Liver (tissue), 9 donors: ENCODE measurements around the gene CIB4. TPM values are rescaled to one million over a fixed set of nuclear protein-coding genes. Genes with fewer than 3 reads are reported as not detected.

ENCODE experiments used
- DNase-seq: peaks from one replicate; pipeline ENCODE4 v3.0.0-alpha.2; 2017; ENCODE audit warnings: low spot score
- H3K27ac ChIP-seq, 2 donors: one replicate each; pipeline ENCODE4 v1.7.0; 2013; ENCODE audit warnings: inconsistent platforms in 2 of 2, low read length in 2 of 2, control low read depth in 1 of 2, low read depth in 1 of 2, mild to moderate bottlenecking in 1 of 2
- H3K27me3 ChIP-seq, 4 donors: one replicate each; pipeline versions ENCODE4 v1.6.1 to v1.7.0; 2013; ENCODE audit warnings: low read length in 3 of 4, inconsistent platforms in 1 of 4, mild to moderate bottlenecking in 1 of 4, moderate library complexity in 1 of 4; ENCODE audit not compliant: control insufficient read depth in 4 of 4, insufficient read depth in 4 of 4
- H3K36me3 ChIP-seq, 4 donors: one replicate each; pipeline versions ENCODE4 v1.6.1 to v1.7.0; 2013; ENCODE audit warnings: low read length in 3 of 4, mild to moderate bottlenecking in 3 of 4, low read depth in 1 of 4, moderate library complexity in 1 of 4; ENCODE audit not compliant: control insufficient read depth in 4 of 4, insufficient read depth in 3 of 4
- H3K4me1 ChIP-seq, 4 donors: one replicate each; pipeline versions ENCODE4 v1.6.1 to v1.7.0; 2013; ENCODE audit warnings: low read length in 3 of 4, mild to moderate bottlenecking in 3 of 4, moderate library complexity in 1 of 4; ENCODE audit not compliant: control insufficient read depth in 4 of 4, insufficient read depth in 4 of 4
- H3K4me3 ChIP-seq, 3 donors: one replicate each; pipeline versions ENCODE4 v1.6.1 to v1.7.0; 2013; ENCODE audit warnings: low read length in 3 of 3, control low read depth in 1 of 3, low read depth in 1 of 3, mild to moderate bottlenecking in 1 of 3
- H3K9ac ChIP-seq, 2 donors: one replicate each; pipeline ENCODE4 v1.7.0; 2013; ENCODE audit warnings: low read length in 2 of 2, mild to moderate bottlenecking in 2 of 2, moderate library complexity in 2 of 2, control low read depth in 1 of 2, low read depth in 1 of 2
- H3K9me3 ChIP-seq, 4 donors: one replicate each; pipeline versions ENCODE4 v1.6.1 to v1.7.0; 2013; ENCODE audit warnings: low read length in 3 of 4; ENCODE audit not compliant: control insufficient read depth in 4 of 4
- ATF3 ChIP-seq: IDR thresholded peaks from 2 replicates; pipeline ENCODE4 v1.6.1; 2016; ENCODE audit warnings: antibody characterized with exemption
- CTCF ChIP-seq: fragments of 150-350 bp; IDR thresholded peaks from 2 replicates; pipeline ENCODE4 v1.5.1; 2017; ENCODE audit warnings: improper control_type of control experiment, low read depth, low read length; ENCODE audit not compliant: missing input control
- EGR1 ChIP-seq, 2 donors: IDR thresholded peaks; 2 replicates each; pipeline ENCODE4 v1.6.1; 2016 to 2018; ENCODE audit warnings: antibody characterized with exemption in 2 of 2, low read depth in 2 of 2
- FOXA1 ChIP-seq: IDR thresholded peaks from 2 replicates; pipeline ENCODE4 v1.6.1; 2016; ENCODE audit warnings: antibody characterized with exemption
- FOXA2 ChIP-seq: IDR thresholded peaks from 2 replicates; pipeline ENCODE4 v1.6.1; 2016; ENCODE audit warnings: antibody characterized with exemption
- GABPA ChIP-seq, 2 donors: IDR thresholded peaks in 1 of 2; conservative IDR thresholded peaks in 1 of 2; 2 replicates each; pipeline ENCODE4 v1.6.1; 2016; ENCODE audit warnings: antibody characterized with exemption in 2 of 2, mild to moderate bottlenecking in 1 of 2, moderate library complexity in 1 of 2
- HNF4A ChIP-seq, 2 donors: conservative IDR thresholded peaks; 2 replicates each; pipeline ENCODE4 v1.6.1; 2016; ENCODE audit warnings: antibody characterized with exemption in 2 of 2, mild to moderate bottlenecking in 2 of 2
- HNF4G ChIP-seq: IDR thresholded peaks from 2 replicates; pipeline ENCODE4 v1.6.1; 2016; ENCODE audit warnings: antibody characterized with exemption
- JUND ChIP-seq, 2 donors: IDR thresholded peaks; 2 replicates each; pipeline ENCODE4 v1.6.1; 2016; ENCODE audit warnings: antibody characterized with exemption in 2 of 2
- MAX ChIP-seq: IDR thresholded peaks from 2 replicates; pipeline ENCODE4 v1.6.1; 2016; ENCODE audit warnings: antibody characterized with exemption
- NR2F2 ChIP-seq: IDR thresholded peaks from 2 replicates; pipeline ENCODE4 v1.6.1; 2016; ENCODE audit warnings: antibody characterized with exemption
- RAD21 ChIP-seq, 2 donors: IDR thresholded peaks; 2 replicates each; pipeline ENCODE4 v1.6.1; 2016; ENCODE audit warnings: antibody characterized with exemption in 2 of 2, mild to moderate bottlenecking in 2 of 2
- REST ChIP-seq: IDR thresholded peaks from 2 replicates; pipeline ENCODE4 v1.6.1; 2016; ENCODE audit warnings: antibody characterized with exemption, mild to moderate bottlenecking
- RXRA ChIP-seq, 2 donors: IDR thresholded peaks; 2 replicates each; pipeline ENCODE4 v1.6.1; 2017 to 2018; ENCODE audit warnings: antibody characterized with exemption in 2 of 2, mild to moderate bottlenecking in 1 of 2
- SP1 ChIP-seq: IDR thresholded peaks from 2 replicates; pipeline ENCODE4 v1.6.1; 2018; ENCODE audit warnings: antibody characterized with exemption, mild to moderate bottlenecking
- TAF1 ChIP-seq: conservative IDR thresholded peaks from 2 replicates; pipeline ENCODE4 v1.6.1; 2016; ENCODE audit warnings: antibody characterized with exemption, mild to moderate bottlenecking
- YY1 ChIP-seq: IDR thresholded peaks from 2 replicates; pipeline ENCODE4 v1.6.1; 2016; ENCODE audit warnings: antibody characterized with exemption, mild to moderate bottlenecking
- ZBTB33 ChIP-seq: IDR thresholded peaks from 2 replicates; pipeline ENCODE4 v1.6.1; 2016; ENCODE audit warnings: antibody characterized with exemption
- WGBS: extraction: QIAGEN DNeasy Blood & Tissue Kit; methylation state at CpG from one replicate; pipeline ENCODE4 v1.1.7; 2013; 5-methylcytosine and 5-hydroxymethylcytosine counted together
- polyA plus RNA-seq, 2 donors: library from polyadenylated mRNA; stranded (reverse) in 1 of 2; unstranded in 1 of 2; fragments of 200-250 nt in 1 of 2; fragments of >200 nt in 1 of 2; fragmentation: Nextera tagmentation in 1 of 2; extraction: Ambion mirVana in 1 of 2; gene quantifications; one replicate each; pipeline versions ENCODE4 v1.2.1 to v1.2.3, GENCODE V29; 2013 to 2015
- total RNA-seq, 2 donors: library from RNA; depleted of rRNA; stranded (reverse); fragments of >200 nt; gene quantifications; one replicate each; pipeline ENCODE4 v1.2.3, GENCODE V29; 2014
- donor health status: healthy.
- donor health status: healthy.
- donor health status: healthy.
- donor health status: healthy.
- donor health status: healthy.

The CIB4 gene
- total and polyA plus RNA-seq, 4 donors = not detected

GRCh38 chr2:26582890-26583289, 58.3 kb downstream of the CIB4 start:
- 89% methylated on average over 5 of the region's 5 CpGs for WGBS

More at GRCh38 chr2:26582890-26583289, 58.3 kb downstream of the CIB4 start:
- peaks cover 0 to 3% (median 0%) of the 10 kb centered on the region in 4 donors for H3K27me3 ChIP-seq
- TF ChIP-seq ATF3 = no peak
- TF ChIP-seq FOXA2 = no peak
- no peak for TF ChIP-seq FOXA1
- no peak for TF ChIP-seq RAD21 (IDR thresholded peaks at IDR 0.05)
- TF ChIP-seq YY1 = no peak
- TF ChIP-seq GABPA (IDR thresholded peaks at IDR 0.05 in 1 of 2, conservative IDR thresholded peaks at IDR 0.05 in 1 of 2) = no peak
- no peak for TF ChIP-seq NR2F2
- no peak for TF ChIP-seq JUND (IDR thresholded peaks at IDR 0.05)
- no peak for TF ChIP-seq HNF4G
- no peak for TF ChIP-seq HNF4A (conservative IDR thresholded peaks at IDR 0.05)
- TF ChIP-seq SP1 = no peak
- TF ChIP-seq ZBTB33 = no peak
- TF ChIP-seq MAX = no peak
- TF ChIP-seq RXRA (IDR thresholded peaks at IDR 0.05) = no peak
- TF ChIP-seq TAF1 = no peak
- TF ChIP-seq REST = no peak
- TF ChIP-seq EGR1 (IDR thresholded peaks at IDR 0.05; ENCODE audit: low read depth in 2 of 2) = no peak
- TF ChIP-seq CTCF = no peak
- no peak for DNase-seq
- H3K36me3 ChIP-seq = no peaks in the 10 kb centered on the region
- H3K27ac ChIP-seq = no peak overlapping the region
- no peaks in the 10 kb centered on the region for H3K9me3 ChIP-seq
- H3K9ac ChIP-seq = no peak overlapping the region
- no peak overlapping the region for H3K4me3 ChIP-seq
- H3K4me1 ChIP-seq = no peaks in the 10 kb centered on the region
